ENCODE data around the gene CACNA1C. TPM values are rescaled to one million over a fixed set of nuclear protein-coding genes. Genes with fewer than 3 reads are reported as not detected.

CACNA1C gene
- total RNA-seq, 2 experiments from 2014 or later = 0.05 to 0.08 TPM

GRCh38 chr12:2719392-2719791 is 666.6 kb downstream of the CACNA1C start:
- Histone ChIP-seq H3K9me3 (ENCODE audit: control insufficient read depth in 1 of 2, insufficient read depth in 1 of 2, low read length in 2 of 2) (no peaks in the 10 kb centered on the region), H3K27ac (ENCODE audit: low read depth in 1 of 2, low read length in 2 of 2) (no peak overlapping the region), H3K4me1 (ENCODE audit: insufficient read depth, low read length) (no peaks in the 10 kb centered on the region), H3K36me3 (ENCODE audit: insufficient read depth, low read length) (no peaks in the 10 kb centered on the region), H3K4me3 (ENCODE audit: low read length) (no peak overlapping the region), H3K27me3 (ENCODE audit: control insufficient read depth in 1 of 2, insufficient read depth in 2 of 2, low read length in 2 of 2) (peaks cover 0 to 4% of the 10 kb centered on the region in 2 experiments)
- peaks cover 33% of the 10 kb centered on the region for H3K27me3 Mint-ChIP-seq
- no peak for TF ChIP-seq CTCF (IDR thresholded peaks at IDR 0.05)
- ChIA-PET POLR2A (no interaction called here), CTCF (no interaction called here)
- H3K36me3 Mint-ChIP-seq (ENCODE audit: low read depth) = no peaks in the 10 kb centered on the region
- ATAC-seq (ENCODE audit: poor library complexity) (no peak), DNase-seq (no peak)
- H3K4me3 Mint-ChIP-seq = no peak overlapping the region
- intact Hi-C loops (cut with DNase I, micrococcal nuclease) = no loop called here
- no peaks in the 10 kb centered on the region for H3K4me1 Mint-ChIP-seq (ENCODE audit: low read depth)
- H3K27ac Mint-ChIP-seq = no peak overlapping the region
- H3K9me3 Mint-ChIP-seq = no peaks in the 10 kb centered on the region

- no peaks in the 10 kb centered on the region for H3K9me3 ChIP-seq (ENCODE audit: control insufficient read depth in 1 of 2, insufficient read depth in 1 of 2, low read length in 2 of 2)
- no peak for DNase-seq
Measured at GRCh38 chr12:2722806-2723205, 670.0 kb downstream of the CACNA1C start.

GRCh38 chr12:2732290-2732689 is 679.5 kb downstream of the CACNA1C start:
- H3K9me3 Mint-ChIP-seq = no peaks in the 10 kb centered on the region
- TF ChIP-seq CTCF (IDR thresholded peaks at IDR 0.05) = no peak
- Histone ChIP-seq H3K4me3 (ENCODE audit: low read length) (no peak overlapping the region), H3K36me3 (ENCODE audit: insufficient read depth, low read length) (no peaks in the 10 kb centered on the region), H3K9me3 (ENCODE audit: control insufficient read depth in 1 of 2, insufficient read depth in 1 of 2, low read length in 2 of 2) (no peaks in the 10 kb centered on the region), H3K27ac (ENCODE audit: low read depth in 1 of 2, low read length in 2 of 2) (no peak overlapping the region), H3K4me1 (ENCODE audit: insufficient read depth, low read length) (peaks cover 8% of the 10 kb centered on the region), H3K27me3 (ENCODE audit: control insufficient read depth in 1 of 2, insufficient read depth in 2 of 2, low read length in 2 of 2) (peaks cover 3 to 9% of the 10 kb centered on the region in 2 experiments)
- H3K27me3 Mint-ChIP-seq = peaks cover 33% of the 10 kb centered on the region
- H3K4me1 Mint-ChIP-seq (ENCODE audit: low read depth) = peaks cover 12% of the 10 kb centered on the region
- no peak overlapping the region for H3K27ac Mint-ChIP-seq
- H3K4me3 Mint-ChIP-seq = no peak overlapping the region
- DNase-seq (no peak), ATAC-seq (ENCODE audit: poor library complexity) (no peak)
- no peaks in the 10 kb centered on the region for H3K36me3 Mint-ChIP-seq (ENCODE audit: low read depth)
- ChIA-PET POLR2A (no interaction called here), CTCF (no interaction called here)
- intact Hi-C loops (cut with DNase I, micrococcal nuclease) = no loop called here

More at GRCh38 chr12:2722806-2723205, 670.0 kb downstream of the CACNA1C start:
- Mint-ChIP-seq H3K4me3 (no peak overlapping the region), H3K27ac (no peak overlapping the region), H3K4me1 (ENCODE audit: low read depth) (no peaks in the 10 kb centered on the region), H3K36me3 (ENCODE audit: low read depth) (no peaks in the 10 kb centered on the region), H3K9me3 (no peaks in the 10 kb centered on the region), H3K27me3 (peaks cover 13% of the 10 kb centered on the region)
- Histone ChIP-seq H3K27ac (ENCODE audit: low read depth in 1 of 2, low read length in 2 of 2) (no peak overlapping the region), H3K27me3 (ENCODE audit: control insufficient read depth in 1 of 2, insufficient read depth in 2 of 2, low read length in 2 of 2) (no peaks in the 10 kb centered on the region), H3K36me3 (ENCODE audit: insufficient read depth, low read length) (no peaks in the 10 kb centered on the region), H3K4me3 (ENCODE audit: low read length) (no peak overlapping the region), H3K4me1 (ENCODE audit: insufficient read depth, low read length) (no peaks in the 10 kb centered on the region)
- intact Hi-C loops (cut with DNase I, micrococcal nuclease) = no loop called here
- CTCF ChIA-PET = interaction anchor here (0.7 kb wide), 1 partner anchor 26 kb away, joined by 3 read pairs; no protein-coding TSS in a partner anchor
- no peak for TF ChIP-seq CTCF (IDR thresholded peaks at IDR 0.05)
- no peak for ATAC-seq (ENCODE audit: poor library complexity)
- POLR2A ChIA-PET = no interaction called here

Measured in CD4-positive, alpha-beta T cell (primary cell).